HepG2 (cell line): Measurements from ENCODE around the gene PFKP.

ENCODE experiments used
- CEBPB ChIP-seq: IDR thresholded peaks from 2 replicates; pipeline ENCODE4 v1.6.1; 2011; ENCODE audit warnings: low read depth, low read length, improper control_type of control experiment, borderline replicate concordance
- GATAD2A ChIP-seq: IDR thresholded peaks from 2 replicates; pipeline ENCODE4 v1.6.1; 2016
- SRF ChIP-seq: IDR thresholded peaks from 2 replicates; pipeline ENCODE4 v1.6.1; 2011; ENCODE audit warnings: mild to moderate bottlenecking, low read depth, low read length, moderate library complexity
- ZNF747 ChIP-seq: sonication (generic); formaldehyde crosslinking; IDR thresholded peaks from 2 replicates; pipeline ENCODE4 v1.8.1; 2023; ENCODE audit warnings: missing genetic modification reagents, mild to moderate bottlenecking, borderline replicate concordance
- TF ChIP-seq, protein P1 (sequence below): sonication (generic); formaldehyde crosslinking; IDR thresholded peaks from 2 replicates; pipeline ENCODE4 v1.5.0; 2020; ENCODE audit warnings: mild to moderate bottlenecking, missing genetic modification reagents, moderate library complexity

DNA sequence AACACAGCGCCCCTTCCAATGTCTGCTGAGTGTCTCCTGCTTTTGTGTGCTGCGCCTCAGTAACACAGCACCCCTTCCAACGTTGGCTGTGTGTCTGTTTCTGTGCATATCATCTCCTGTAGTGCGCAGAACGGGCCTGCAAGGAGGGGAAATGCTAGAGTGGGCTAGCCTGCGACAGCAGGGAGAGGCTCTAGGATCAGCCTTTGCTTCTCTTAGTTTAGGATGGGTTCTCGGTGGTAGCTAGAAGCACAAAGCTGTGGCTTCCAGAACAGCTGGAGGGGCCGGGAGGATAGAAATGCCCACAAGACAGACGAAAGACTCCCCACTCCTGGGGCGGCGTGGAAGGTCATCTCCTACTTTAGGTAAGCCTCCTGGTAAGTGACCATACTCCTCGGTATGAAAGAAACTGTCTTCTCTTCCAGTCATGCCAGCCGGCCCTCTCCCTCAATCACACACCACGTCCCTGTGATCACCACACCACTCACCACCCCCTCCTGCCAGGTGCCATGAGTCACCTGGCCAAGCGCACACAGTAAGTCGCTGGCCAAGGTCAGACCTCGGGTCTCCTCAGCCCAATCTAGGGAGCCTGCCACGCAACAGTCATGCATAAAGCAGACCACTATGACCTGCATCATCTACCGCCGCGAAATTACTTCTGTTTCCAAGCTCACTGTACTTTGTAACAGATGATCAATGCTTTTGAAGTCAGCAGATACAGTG, 100.4 kb downstream of the PFKP start:
- no peak for TF ChIP-seq SRF
- TF ChIP-seq GATAD2A (CRISPR knock-in tag), result no peak
- TF ChIP-seq, protein P1, sequence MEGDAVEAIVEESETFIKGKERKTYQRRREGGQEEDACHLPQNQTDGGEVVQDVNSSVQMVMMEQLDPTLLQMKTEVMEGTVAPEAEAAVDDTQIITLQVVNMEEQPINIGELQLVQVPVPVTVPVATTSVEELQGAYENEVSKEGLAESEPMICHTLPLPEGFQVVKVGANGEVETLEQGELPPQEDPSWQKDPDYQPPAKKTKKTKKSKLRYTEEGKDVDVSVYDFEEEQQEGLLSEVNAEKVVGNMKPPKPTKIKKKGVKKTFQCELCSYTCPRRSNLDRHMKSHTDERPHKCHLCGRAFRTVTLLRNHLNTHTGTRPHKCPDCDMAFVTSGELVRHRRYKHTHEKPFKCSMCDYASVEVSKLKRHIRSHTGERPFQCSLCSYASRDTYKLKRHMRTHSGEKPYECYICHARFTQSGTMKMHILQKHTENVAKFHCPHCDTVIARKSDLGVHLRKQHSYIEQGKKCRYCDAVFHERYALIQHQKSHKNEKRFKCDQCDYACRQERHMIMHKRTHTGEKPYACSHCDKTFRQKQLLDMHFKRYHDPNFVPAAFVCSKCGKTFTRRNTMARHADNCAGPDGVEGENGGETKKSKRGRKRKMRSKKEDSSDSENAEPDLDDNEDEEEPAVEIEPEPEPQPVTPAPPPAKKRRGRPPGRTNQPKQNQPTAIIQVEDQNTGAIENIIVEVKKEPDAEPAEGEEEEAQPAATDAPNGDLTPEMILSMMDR, result no peak
- TF ChIP-seq CEBPB, result no peak
- TF ChIP-seq ZNF747 (CRISPR knock-in tag), result no peak
